HepG2 (cell line): ENCODE measurements around the gene PET100. TPM values are rescaled to one million over a fixed set of nuclear protein-coding genes. Genes with fewer than 3 reads are reported as not detected.

Source experiments
- AKNA ChIP-seq: sonication (generic); formaldehyde crosslinking; IDR thresholded peaks from 2 replicates; pipeline ENCODE4 v1.4.0; 2020; ENCODE audit warnings: missing genetic modification reagents, borderline replicate concordance
- ARNT ChIP-seq: fragments of 450-650 bp; IDR thresholded peaks from 2 replicates; pipeline ENCODE4 v1.6.1; 2017
- MAFF ChIP-seq: IDR thresholded peaks from 2 replicates; pipeline ENCODE4 v1.6.1; 2011; ENCODE audit warnings: low read depth, low read length, improper control_type of control experiment
- MLXIP ChIP-seq: sonication (generic); formaldehyde crosslinking; IDR thresholded peaks from 2 replicates; pipeline ENCODE4 v1.9.0; 2021; ENCODE audit warnings: missing genetic modification reagents, borderline replicate concordance
- PAXIP1 ChIP-seq: sonication (generic); formaldehyde crosslinking; conservative IDR thresholded peaks from 2 replicates; pipeline ENCODE4 v1.4.0; 2020; ENCODE audit warnings: mild to moderate bottlenecking, missing genetic modification reagents, moderate library complexity
- ZNF124 ChIP-seq: sonication (generic); formaldehyde crosslinking; IDR thresholded peaks from 2 replicates; pipeline ENCODE4 v1.4.0; 2020; ENCODE audit warnings: missing genetic modification reagents
- ZNF430 ChIP-seq: sonication (generic); formaldehyde crosslinking; IDR thresholded peaks from 2 replicates; pipeline ENCODE4 v1.9.0; 2021; ENCODE audit warnings: mild to moderate bottlenecking, missing genetic modification reagents
- ZNF674 ChIP-seq: sonication (generic); formaldehyde crosslinking; IDR thresholded peaks from 2 replicates; pipeline ENCODE4 v1.5.0; 2020; ENCODE audit warnings: low read depth, mild to moderate bottlenecking, missing genetic modification reagents
- polyA plus RNA-seq, 8 experiments: library from polyadenylated mRNA; depleted of rRNA in 3 of 8; stranded (reverse) in 7 of 8; unstranded in 1 of 8; fragments of >200 nt; fragmentation: Illumina TruSeq in 4 of 8; extraction: Trizol in 4 of 8; gene quantifications; 2 replicates each; pipeline versions ENCODE4 v1.2.1 to v1.2.3, GENCODE V29; 2011 to 2016; ENCODE audit warnings: low read depth in 4 of 8, missing spikeins in 1 of 8, mixed read lengths in 1 of 8; ENCODE audit not compliant: insufficient read depth in 1 of 8
- total RNA-seq, 5 experiments: library from RNA; depleted of rRNA; stranded (reverse); fragments of >200 nt; fragmentation: Illumina TruSeq; extraction: Trizol; gene quantifications; 2 replicates each; pipeline ENCODE4 v1.2.3, GENCODE V29; 2016; ENCODE audit warnings: low read depth in 1 of 5
- TF ChIP-seq, protein P1 (sequence below): sonication (generic); formaldehyde crosslinking; conservative IDR thresholded peaks from 2 replicates; pipeline ENCODE4 v1.8.0; 2022; ENCODE audit warnings: mild to moderate bottlenecking, moderate library complexity, missing genetic modification reagents

PET100 gene
- total and polyA plus RNA-seq, 2 of the 13 experiments (the other 11 are each of a cell fraction or from before 2014, with no cell fraction given) = 22.3 to 66.5 TPM

GRCh38 chr19:7629347-7630054 lies at the start of gene PET100, which contains the start of gene XAB2 (continued):
- TF ChIP-seq AKNA (CRISPR knock-in tag) (no peak), ZNF124 (CRISPR knock-in tag) (peak; percentile 42; the same call in 1 of the 2 replicates), ZNF674 (CRISPR knock-in tag) (no peak), MLXIP (CRISPR knock-in tag) (no peak), ARNT (no peak), PAXIP1 (CRISPR knock-in tag) (no peak), MAFF (peak; percentile 6; the same call in 1 of the 2 replicates), ZNF430 (CRISPR knock-in tag) (peak; percentile 68; the same call in 1 of the 2 replicates)
- TF ChIP-seq, protein P1, sequence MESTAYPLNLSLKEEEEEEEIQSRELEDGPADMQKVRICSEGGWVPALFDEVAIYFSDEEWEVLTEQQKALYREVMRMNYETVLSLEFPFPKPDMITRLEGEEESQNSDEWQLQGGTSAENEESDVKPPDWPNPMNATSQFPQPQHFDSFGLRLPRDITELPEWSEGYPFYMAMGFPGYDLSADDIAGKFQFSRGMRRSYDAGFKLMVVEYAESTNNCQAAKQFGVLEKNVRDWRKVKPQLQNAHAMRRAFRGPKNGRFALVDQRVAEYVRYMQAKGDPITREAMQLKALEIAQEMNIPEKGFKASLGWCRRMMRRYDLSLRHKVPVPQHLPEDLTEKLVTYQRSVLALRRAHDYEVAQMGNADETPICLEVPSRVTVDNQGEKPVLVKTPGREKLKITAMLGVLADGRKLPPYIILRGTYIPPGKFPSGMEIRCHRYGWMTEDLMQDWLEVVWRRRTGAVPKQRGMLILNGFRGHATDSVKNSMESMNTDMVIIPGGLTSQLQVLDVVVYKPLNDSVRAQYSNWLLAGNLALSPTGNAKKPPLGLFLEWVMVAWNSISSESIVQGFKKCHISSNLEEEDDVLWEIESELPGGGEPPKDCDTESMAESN (CRISPR knock-in tag) = no peak
